ENCODE data around the gene PAGE3. TPM values are rescaled to one million over a fixed set of nuclear protein-coding genes. Genes with fewer than 3 reads are reported as not detected.

The PAGE3 gene, protein sequence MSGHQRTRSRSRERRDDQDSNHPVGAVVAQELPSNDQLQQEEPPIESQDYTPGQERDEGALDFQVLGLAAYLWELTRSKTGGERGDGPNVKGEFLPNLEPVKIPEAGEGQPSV
- not detected for total RNA-seq

DNA sequence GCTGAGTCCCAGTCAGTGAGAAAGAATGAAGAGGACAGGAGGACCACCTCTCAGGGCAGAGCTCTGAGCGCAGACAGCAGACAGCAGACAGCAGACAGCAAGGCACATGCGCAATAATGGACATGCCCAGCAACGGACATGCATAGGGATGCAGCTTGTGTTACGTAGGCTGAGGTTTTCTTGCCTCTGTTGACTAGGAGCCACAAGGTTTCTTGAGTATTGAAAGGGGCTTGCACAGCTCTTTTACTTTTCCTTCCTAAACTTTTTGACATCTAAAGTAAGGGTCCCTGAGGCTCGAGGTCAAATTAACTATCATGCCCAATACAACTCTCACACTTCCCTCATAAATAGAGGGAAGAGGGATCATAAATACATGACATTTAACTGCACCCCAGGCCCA lies at the start of gene PAGE3:
TSS of gene PAGE3 (minus strand) at position 101 of the 400 bp plus-strand sequence. CDS start 1,013 bp downstream, outside the sequence.
- DNase-seq = no peak

DNA sequence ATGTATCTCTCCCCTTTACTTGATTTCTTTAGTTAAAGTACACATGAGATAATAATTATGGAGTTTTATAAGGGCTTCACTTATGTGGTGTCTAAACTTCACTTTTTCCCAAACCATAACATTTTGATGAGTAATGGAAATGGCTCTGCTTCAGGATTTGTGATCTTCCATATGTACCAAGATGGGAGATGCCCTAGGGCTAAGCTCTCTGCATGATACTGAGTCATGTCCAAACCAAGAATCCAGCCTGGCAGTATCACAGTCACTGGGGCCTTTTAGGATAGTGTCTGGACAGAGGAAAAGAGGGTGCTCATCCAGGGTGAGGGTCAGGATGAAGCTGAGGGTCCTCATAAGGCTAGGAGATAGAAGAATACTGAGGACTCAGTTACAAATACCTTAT lies 47.9 kb upstream of the PAGE3 start:
- no peak for DNase-seq

DNA sequence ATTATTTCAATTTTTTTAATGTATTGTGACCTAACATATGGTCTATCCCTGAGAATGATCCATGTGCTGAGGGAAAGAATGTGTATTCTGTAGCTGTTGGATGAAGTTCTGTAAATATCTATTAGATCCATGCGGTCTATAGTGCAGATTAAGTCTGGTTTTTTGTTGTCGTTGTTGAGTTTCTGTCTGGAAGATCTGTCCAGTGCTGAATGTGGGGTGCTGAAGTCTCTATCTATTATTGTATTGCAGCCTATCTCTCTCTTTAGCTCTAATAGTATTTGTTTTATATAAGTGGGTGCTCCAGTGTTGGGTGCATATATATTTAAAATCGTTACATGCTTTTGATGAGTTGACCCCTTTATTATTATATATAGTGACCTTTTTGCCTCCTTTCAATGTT lies 26.2 kb upstream of the PAGE3 start:
- DNase-seq = no peak

DNA sequence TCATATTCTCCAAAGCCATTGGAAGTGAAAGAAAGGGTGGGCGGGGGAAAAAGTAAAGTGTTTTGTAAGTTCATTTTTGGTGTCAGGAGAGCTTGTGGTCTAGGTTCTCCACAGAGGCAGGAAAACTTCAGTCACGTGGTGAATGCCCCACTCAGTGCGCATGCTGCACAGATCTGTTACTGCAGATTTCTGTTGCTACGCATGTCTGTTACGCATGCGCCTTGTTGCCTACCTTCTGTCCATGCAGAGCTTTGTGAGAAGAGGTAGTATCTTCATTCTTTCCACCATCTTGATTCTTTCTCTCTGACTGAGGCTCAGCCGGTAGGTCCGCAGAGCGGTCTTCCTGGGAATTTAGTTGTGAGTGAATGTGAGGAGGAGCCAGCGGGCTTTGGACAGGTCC lies 15.1 kb upstream of the PAGE3 start:
- no peak for DNase-seq

DNA sequence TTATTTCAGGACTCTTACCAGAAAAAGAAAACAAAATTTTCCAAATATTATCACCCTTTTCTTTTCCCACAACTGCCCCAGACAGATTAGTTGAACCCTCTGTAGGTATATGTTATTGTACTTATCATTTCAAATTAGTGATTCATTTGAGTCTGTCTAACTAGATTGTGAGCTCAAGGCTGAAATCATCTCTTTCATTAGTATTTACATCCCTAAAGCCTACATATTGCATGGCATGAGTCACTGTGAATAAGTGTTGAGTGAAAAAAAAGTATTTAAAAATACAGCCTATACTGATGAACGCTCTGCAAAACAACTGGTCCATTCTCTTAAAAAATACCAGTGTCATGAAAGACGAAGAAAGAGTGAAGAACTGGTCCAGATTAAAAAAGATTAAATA lies 3.9 kb downstream of the PAGE3 start:
- no peak for DNase-seq

DNA sequence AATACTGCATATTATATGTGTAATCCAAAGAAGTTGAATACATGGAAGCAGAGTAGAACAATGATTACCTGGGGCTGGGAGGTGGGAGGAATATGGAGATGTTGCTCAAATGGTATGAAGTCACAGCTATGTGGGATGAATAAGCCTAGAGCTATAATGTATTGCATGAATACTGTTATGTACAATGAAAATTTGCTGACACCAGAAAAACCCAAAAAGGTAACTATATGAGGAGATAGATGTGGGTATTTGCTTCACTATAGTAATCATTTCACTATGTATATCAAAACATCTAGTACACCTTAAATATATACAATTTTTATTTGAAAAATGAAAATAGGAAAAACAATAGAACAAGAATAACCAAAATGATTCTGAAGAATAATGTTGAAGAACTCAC lies 11.2 kb downstream of the PAGE3 start:
- no peak for DNase-seq

DNA sequence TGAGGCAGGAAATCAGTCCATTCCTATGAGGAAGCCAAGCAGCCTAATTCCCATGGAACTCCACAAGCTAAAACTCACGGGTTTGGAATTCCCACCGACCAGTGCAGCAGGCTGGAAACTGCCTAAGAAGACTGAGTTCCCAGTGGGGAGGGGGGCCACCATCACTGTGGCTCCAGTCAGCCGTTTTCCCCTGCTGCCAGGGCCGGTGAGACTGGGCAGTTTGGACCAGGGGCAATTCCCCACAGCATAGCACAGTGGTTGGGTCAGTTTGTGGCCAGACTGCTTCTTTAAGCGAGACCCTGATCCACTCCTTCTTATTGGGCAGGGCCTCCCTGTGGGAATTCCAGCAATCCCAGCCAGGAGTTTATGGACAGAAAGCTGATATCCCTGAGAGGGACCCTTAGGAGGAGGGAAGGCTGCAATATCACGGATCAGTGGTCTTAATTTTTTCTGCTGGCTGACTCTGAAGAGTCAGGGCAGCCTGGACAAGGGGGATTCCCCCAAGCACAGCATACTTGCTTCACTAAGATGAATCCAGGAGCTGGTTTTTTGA lies 23.9 kb downstream of the PAGE3 start:
- no peak for DNase-seq

DNA sequence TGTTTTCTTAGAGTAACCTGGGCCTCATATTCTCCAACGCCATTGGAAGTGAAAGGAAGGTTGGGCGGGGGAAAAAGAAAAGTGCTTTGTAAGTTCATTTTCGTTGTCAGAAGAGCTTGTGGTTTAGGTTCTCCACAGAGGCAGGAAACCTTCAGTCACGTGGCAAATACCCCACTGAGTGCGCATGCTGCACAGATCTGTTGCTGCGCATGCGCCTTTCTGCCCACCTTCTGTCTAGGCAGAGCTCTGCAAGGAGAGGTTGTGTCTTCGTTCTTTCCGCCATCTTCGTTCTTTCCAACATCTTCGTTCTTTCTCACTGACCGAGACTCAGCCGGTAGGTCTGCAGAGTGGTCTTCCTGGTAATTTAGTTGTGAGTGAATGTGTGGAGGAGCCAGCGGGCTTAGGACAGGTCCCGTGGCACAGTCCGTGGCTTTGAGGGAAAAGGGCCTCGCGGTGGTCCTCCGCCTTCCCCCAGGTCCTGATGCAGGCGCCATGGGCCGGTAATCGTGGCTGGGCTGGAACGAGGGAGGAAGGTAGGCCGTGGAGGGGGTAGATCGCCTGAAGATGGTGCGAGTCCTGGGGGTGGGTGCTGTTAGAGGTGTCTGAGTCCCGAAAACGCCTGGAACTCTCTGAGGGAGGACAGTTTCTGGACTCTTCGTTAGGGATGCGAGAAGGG lies 44.5 kb downstream of the PAGE3 start, which contains the start of gene PAGE5:
TSS of gene PAGE5 (plus strand) at position 228 of the 676 bp plus-strand sequence. CDS start 1,037 bp downstream, outside the sequence.
- DNase-seq = no peak

DNA sequence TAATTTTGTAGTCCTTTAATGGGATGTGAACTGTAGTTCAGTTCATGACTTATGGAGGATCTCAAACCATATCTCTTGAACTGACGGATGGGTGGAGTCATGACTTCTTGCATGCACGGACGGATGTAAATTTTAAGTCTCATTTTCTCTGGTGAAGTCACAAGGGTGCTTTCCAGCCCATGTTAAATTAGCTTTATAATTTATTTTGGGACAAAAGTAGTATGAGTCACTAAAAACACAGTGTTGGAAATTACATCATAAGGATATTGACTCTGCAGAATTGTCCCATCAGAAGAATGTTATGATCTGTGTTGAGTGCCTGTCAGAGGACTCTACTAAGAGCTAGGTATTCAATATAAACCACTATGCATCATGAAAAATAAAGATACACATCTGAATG lies 51.3 kb downstream of the PAGE3 start:
- DNase-seq = no peak

DNA sequence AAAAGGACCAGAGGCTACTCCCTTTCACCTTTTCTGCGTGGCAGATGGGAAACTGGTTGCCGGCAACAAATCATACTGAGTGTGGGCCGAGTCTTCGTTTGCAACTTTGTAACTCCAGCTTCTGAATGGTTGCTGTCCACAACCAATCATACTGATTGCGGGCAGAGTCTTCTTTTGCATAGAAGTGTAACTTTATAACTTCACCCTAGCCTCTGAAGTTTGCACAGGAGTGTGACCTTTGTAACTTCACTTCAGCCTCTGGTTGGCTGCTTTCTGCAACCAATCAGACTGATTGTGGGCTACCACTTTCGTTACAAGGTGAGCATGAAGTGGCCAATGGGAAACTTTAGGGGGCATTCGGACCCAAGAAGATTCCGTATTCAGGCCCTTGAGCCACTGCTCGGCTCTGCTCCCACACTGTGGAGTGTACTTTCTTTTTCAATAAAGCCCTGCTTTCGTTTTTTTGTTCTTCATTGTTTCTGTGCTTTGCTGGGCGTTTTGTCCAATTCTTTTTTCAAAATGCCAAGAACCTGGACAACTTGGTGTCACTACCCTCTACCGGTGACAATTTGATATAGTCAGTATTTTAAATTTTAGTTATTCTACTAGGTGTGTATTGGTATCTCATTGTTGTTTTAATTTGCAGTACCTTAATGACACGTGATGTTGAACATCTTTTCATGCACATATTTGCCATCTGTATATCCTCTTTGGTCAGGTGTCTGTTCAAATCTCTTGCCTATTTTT lies 53.6 kb downstream of the PAGE3 start:
- no peak for DNase-seq

Other genes with a start within 250 kb of the PAGE3 start
- 26.3 TPM for gene ALAS2, start 233.9 kb downstream of the PAGE3 start, total RNA-seq
- gene PAGE2B, start 189.9 kb downstream of the PAGE3 start, total RNA-seq = not detected
- gene PAGE2, start 175.9 kb downstream of the PAGE3 start, total RNA-seq = not detected
- gene PAGE5, start 44.6 kb downstream of the PAGE3 start, total RNA-seq = not detected
- gene MAGEH1, start 187.2 kb upstream of the PAGE3 start, total RNA-seq = 56.1 TPM
- gene USP51, start 224.9 kb upstream of the PAGE3 start, total RNA-seq = 7.2 TPM